HG03565 (cell line): Measurements from ENCODE around the gene RABL6.
"Not testable (repeated sequence)": the region's sequence is repeated elsewhere in the genome, so short reads cannot be mapped to it uniquely, and the experiment has no call there.

Experiments used
- ATAC-seq: cut with Tn5 transposase; IDR thresholded peaks from one replicate; pipeline ENCODE4 v1.9.1; 2021; ENCODE audit warnings: mild to moderate bottlenecking, moderate library complexity; ENCODE audit not compliant: unreplicated experiment

Gene RABL6

GRCh38 chr9:136793086-136793946 lies 14.4 kb upstream of the RABL6 start:
- ATAC-seq = no peak

DNA sequence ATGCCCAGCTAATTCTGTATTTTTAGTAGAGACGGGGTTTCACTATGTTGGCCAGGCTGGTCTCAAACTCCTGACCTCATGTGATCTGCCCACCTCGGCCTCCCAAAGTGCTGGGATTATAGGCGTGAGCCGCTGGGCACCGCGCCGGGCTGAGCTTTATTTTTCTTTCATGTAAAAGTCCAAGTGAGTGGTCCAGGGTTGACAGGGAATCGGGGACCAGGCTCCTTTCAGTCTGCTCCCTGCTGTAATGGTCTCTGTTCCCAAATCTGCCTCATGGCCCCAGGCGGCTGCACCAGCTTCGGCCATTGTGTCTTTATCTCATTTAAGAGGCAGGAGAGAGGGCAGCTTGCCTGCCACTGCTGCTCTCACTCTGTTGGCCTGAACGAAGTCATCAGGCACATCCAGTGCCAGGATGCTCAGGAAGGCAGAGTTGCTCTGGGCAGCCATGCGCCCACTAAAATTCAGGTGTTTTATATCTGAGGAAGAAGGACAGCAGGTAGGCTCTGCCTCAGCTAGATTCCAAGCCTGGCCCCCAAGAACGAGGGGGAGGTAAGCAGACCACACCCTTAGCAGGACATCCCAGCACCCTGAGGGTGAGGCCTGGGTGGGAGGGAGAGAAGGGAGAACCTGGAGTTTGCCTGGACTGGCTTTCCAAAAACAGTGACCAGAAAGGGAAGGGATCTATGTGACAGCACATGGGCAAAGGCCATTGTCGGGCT lies 13.3 kb upstream of the RABL6 start:
- ATAC-seq = no peak

DNA sequence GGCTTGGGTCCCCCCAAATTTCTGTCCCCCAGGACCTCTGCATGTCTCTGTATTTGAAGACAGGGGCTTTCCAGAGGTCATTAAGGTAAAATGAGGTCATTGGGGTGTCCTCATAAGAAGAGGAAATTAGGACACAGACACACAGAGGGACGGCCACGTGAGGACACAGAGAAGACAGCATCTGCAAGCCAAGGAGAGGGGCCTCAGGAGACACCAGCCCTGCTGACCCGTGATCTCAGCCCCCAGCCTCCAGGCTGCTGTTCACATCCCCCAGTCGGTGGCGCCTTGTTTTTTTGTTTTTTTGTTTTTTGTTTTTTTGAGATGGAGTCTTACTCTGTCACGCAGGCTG lies 12.8 kb upstream of the RABL6 start:
- no peak for ATAC-seq

- no peak for ATAC-seq
Observed at GRCh38 chr9:136796238-136796774, 11.4 kb upstream of the RABL6 start, which contains the start of gene CCDC183. Gene CCDC183 (plus strand): TSS chr9:136796338. CDS start chr9:136796398, 60 bp downstream.

- ATAC-seq = not testable (repeated sequence)
Observed at GRCh38 chr9:136796775-136797347, 10.9 kb upstream of the RABL6 start.

- no peak for ATAC-seq
Observed at GRCh38 chr9:136798708-136799078, 9.1 kb upstream of the RABL6 start.

DNA sequence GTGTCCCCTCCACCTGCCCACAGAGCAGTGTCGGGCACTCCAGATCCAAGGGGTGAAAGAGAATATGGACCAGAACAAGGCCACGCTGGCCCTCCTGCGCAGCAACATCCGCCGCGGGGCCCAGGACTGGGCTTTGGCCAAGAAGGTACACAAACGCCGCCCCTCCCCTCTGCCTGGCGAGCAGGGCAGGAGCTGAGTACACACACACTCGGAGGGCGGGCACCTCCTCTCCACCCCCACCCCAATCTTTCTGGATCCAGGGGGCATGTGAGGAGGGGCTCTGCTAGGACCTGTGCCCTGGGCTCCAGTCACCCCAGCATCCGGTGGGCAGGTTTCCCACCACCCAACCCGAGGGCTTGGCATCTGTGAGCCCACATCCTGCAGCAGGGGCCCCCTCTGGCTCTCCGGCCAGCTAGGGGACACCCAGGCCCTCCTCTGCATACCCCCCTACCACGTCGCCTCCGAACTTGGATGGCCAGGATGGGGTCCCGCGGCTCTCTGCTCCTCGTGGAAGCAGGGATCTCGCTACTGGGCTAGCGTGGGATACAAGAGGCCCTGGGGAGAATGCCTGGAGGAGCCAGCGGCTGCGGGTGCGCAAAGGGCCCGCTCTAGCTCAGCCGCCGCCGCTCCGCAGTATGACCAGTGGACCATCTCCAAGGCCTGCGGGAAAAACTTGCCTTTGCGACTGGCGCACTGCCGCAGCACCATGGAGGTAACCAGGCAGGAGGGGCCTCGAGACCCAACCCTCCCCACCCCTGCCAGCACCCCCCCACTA lies 8.5 kb upstream of the RABL6 start:
- ATAC-seq = no peak

DNA sequence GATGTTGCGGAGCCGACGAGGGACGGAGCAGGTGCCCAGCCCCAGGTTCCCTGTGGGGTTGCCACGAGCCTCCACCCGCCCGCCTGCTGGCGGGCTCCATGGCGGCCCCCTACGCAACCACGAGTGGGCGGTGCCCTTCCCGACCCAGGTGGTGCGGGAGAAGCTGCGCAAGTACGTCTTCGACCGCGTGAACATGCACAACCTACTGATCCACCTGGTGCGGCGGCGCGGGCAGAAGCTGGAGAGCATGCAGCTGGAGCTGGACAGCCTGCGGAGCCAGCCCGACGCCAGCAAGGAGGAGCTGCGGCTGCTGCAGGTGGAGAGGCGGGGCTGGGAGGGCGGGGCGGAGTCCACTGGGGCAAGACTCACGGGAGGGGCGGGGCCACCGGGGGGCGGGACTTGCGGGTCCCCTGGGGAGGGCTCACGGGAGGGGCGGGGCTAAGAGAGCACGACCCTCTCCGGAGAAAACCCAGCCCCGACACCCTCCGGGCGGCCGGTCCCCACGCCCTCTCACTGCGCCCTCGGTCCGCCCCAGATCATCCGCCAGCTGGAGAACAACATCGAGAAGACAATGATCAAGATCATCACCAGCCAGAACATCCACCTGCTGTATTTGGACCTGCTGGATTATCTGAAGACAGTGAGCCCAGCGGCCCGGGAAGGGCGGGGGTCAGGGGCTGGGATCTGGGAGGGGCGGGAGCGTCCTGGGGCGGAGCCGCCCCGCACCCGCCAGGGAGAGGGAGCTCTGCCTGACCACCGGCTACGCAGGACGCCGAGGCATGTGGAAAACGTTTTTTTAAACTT lies 7.7 kb upstream of the RABL6 start:
- ATAC-seq = no peak

- no peak for ATAC-seq
Observed at GRCh38 chr9:136802321-136802720, 5.4 kb upstream of the RABL6 start.

DNA sequence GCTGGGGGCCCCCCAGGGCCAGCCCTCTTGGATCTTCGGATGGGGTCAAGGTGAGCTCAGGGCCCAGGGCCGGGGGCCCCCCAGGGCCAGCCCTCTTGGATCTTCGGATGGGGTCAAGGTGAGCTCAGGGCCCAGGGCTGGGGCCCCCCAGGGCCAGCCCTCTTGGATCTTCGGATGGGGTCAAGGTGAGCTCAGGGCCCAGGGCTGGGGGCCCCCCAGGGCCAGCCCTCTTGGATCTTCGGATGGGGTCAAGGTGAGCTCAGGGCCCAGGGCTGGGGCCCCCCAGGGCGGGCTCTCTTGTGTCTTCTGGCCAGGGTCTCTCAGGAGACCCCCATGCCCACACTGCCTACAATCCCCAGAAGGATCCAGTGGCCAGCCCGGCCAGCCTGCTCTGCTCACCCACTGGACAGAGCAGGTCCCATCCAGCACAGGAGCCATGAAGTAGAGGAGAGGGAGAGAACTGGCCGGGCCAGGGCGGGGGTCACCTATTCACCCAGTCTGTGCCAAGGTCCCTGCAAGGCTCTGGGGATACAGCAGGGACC lies 4.7 kb upstream of the RABL6 start:
- not testable (repeated sequence) for ATAC-seq

- no peak for ATAC-seq
Observed at GRCh38 chr9:136803551-136804508, 3.9 kb upstream of the RABL6 start.

DNA sequence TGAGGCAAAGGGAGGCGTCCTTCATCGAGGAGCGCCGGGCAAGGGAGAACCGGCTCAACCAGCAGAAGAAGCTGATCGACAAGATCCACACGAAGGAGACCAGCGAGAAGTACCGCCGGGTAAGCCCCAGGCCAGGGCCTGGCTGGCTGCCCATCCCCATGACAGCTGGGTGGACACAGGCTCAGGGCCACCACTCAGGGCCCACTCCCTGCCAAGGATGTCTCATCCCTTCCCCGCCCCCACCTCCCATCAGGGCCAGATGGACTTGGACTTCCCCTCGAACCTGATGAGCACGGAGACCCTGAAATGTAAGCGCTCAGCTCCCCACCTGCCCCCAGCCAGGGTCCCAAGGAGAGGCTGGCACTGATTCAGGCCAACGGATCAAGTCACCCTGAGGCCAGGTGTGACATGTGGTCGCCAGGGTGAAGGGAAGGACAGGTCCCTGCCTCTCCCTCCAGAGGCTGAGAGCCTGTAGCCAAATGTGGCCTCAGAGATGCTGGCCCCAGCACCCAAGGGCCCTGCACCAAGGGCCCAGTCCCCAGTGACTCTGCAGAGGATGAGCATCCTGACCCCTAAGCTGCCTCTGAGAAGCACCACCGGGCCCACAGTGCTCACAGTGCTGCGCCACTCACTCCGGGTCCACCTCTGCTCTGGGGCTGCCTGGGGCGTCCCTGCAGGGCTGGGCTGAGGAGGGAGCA lies 3.1 kb upstream of the RABL6 start:
- no peak for ATAC-seq

- ATAC-seq = no peak
Observed at GRCh38 chr9:136805207-136805740, 2.5 kb upstream of the RABL6 start.

- ATAC-seq = no peak
Observed at GRCh38 chr9:136806067-136806466, 1.7 kb upstream of the RABL6 start.

DNA sequence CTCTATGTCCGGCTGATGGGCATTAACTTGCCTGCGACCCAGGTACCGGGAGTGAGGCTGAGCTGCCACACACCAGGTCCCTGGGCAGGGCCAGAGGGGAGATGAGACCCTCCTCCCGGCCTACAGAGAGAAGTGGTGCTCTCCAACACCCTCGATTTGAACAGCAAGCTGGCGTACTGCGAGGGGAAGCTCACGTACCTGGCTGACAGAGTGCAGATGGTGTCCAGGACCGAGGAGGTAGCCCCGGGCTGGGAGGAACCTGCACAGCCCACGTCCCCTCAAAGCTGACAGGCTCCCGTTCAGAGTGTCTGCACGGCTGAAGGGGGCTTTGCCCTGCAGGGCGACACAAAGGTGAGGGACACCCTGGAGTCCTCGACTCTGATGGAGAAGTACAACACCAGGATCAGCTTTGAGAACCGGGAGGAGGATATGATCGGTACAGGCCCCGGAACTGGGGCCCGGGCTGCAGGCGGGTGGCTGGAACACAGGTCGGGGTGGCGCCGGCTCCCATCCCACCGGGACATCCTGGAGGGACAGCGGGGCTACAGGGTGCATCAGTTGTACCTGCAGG lies 1.0 kb upstream of the RABL6 start:
- no peak for ATAC-seq

DNA sequence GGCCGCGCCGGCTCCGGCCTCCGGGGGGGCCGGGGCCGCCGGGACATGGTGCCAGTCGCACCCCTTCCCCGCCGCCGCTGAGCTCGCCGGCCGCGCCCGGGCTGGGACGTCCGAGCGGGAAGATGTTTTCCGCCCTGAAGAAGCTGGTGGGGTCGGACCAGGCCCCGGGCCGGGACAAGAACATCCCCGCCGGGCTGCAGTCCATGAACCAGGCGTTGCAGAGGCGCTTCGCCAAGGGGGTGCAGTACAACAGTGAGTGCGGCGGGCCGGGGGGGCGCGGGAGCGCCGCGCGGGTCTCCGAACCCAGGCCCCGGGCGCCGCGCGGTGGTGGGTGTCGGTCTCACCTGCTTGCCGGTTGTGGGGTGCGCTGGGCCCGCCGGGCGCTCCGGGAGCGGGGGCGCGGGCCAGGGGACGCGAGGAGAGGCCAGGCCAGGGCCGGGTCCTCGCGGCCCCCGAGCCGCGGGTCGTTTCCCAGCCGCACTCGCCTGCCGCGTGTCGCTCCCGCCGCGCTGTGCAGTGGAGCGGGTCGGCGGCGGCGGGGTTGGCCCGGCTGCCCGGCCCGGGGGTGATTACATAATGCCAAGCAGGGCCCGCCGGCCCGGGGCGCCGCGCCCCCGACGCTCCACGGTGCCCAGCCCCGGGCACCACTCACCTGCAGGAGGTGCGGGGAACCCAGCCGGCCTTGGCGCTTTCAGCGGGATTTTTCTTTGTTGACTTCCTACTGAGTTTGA lies 492 bp downstream of the RABL6 start:
- ATAC-seq = peak; percentile 21

- no peak for ATAC-seq
Observed at GRCh38 chr9:136808806-136809158, 1.0 kb downstream of the RABL6 start.
